NT2/D1 (cell line): Measurements from ENCODE around the gene FGF1.
A peak's percentile ranks its signal among the peaks of the same experiment; 100 is the strongest.

Experiments
- DNase-seq: peaks from one replicate; pipeline ENCODE4 v3.0.0-alpha.2; 2011; ENCODE audit warnings: low read depth, low spot score
- H3K27me3 ChIP-seq: 2 replicates; pipeline ENCODE4 v1.6.0; 2011; ENCODE audit warnings: mild to moderate bottlenecking; ENCODE audit not compliant: insufficient read length, insufficient read depth
- H3K36me3 ChIP-seq: 2 replicates; pipeline ENCODE4 v1.6.1; 2011; ENCODE audit warnings: mild to moderate bottlenecking, low read length, mixed read lengths; ENCODE audit not compliant: insufficient read depth, insufficient read length
- H3K4me1 ChIP-seq: 2 replicates; pipeline ENCODE4 v1.5.1; 2011; ENCODE audit not compliant: insufficient read depth, insufficient read length
- H3K4me3 ChIP-seq: 2 replicates; pipeline ENCODE4 v1.5.1; 2011; ENCODE audit warnings: low read depth; ENCODE audit not compliant: insufficient read length
- H3K9ac ChIP-seq: 2 replicates; pipeline ENCODE4 v1.6.0; 2011; ENCODE audit warnings: low read depth; ENCODE audit not compliant: insufficient read length
- H3K9me3 ChIP-seq: 2 replicates; pipeline ENCODE4 v1.5.1; 2011; ENCODE audit warnings: mild to moderate bottlenecking, low read length; ENCODE audit not compliant: insufficient read depth
- SUZ12 ChIP-seq: IDR thresholded peaks from 2 replicates; pipeline ENCODE4 v1.6.1; 2011; ENCODE audit not compliant: insufficient read length, insufficient read depth; ENCODE audit errors: extremely low read depth
- YY1 ChIP-seq: IDR thresholded peaks from 2 replicates; pipeline ENCODE4 v1.6.1; 2011; ENCODE audit not compliant: insufficient read length, insufficient read depth
- ZNF274 ChIP-seq: IDR thresholded peaks from 2 replicates; pipeline ENCODE4 v1.6.1; 2011; ENCODE audit warnings: mild to moderate bottlenecking, low read depth, low read length

FGF1 gene

GRCh38 chr5:142685418-142686209 lies at the start of gene FGF1:
Gene FGF1 (minus strand): TSS chr5:142686090. CDS start chr5:142614127, 71,963 bp downstream.
- Histone ChIP-seq H3K4me3 (no peak within 1 kb of the TSS), H3K4me1 (peaks cover 12% of the 10 kb centered on the region), H3K9me3 (no peaks in the 10 kb centered on the region), H3K9ac (peak within 1 kb of the TSS; percentile 36), H3K27me3 (no peaks in the 10 kb centered on the region), H3K36me3 (no peaks in the 10 kb centered on the region)
- no peak for TF ChIP-seq YY1
- no peak for TF ChIP-seq SUZ12
- no peak for TF ChIP-seq ZNF274
- DNase-seq, result no peak

- no peaks in the 10 kb centered on the region for H3K4me1 ChIP-seq
- H3K36me3 ChIP-seq, result no peaks in the 10 kb centered on the region
- H3K9me3 ChIP-seq, result no peaks in the 10 kb centered on the region
- TF ChIP-seq SUZ12, result no peak
- no peak overlapping the region for H3K4me3 ChIP-seq
- no peaks in the 10 kb centered on the region for H3K27me3 ChIP-seq
- no peak overlapping the region for H3K9ac ChIP-seq
- no peak for DNase-seq
These were observed 41.8 kb upstream of the FGF1 start for GRCh38 chr5:142727735-142728047.

GRCh38 chr5:142726188-142726731 lies 40.4 kb upstream of the FGF1 start:
- no peak for DNase-seq
- no peak overlapping the region for H3K9ac ChIP-seq
- no peak overlapping the region for H3K4me3 ChIP-seq
- H3K4me1 ChIP-seq, result no peaks in the 10 kb centered on the region
- no peaks in the 10 kb centered on the region for H3K27me3 ChIP-seq
- no peaks in the 10 kb centered on the region for H3K9me3 ChIP-seq
- no peaks in the 10 kb centered on the region for H3K36me3 ChIP-seq
- no peak for TF ChIP-seq SUZ12
- no peak for TF ChIP-seq ZNF274
- TF ChIP-seq YY1, result no peak

GRCh38 chr5:142725231-142726187 lies 39.6 kb upstream of the FGF1 start:
- Histone ChIP-seq H3K9ac (no peak overlapping the region), H3K4me1 (no peaks in the 10 kb centered on the region), H3K27me3 (no peaks in the 10 kb centered on the region), H3K36me3 (no peaks in the 10 kb centered on the region), H3K9me3 (no peaks in the 10 kb centered on the region), H3K4me3 (no peak overlapping the region)
- no peak for DNase-seq
- TF ChIP-seq SUZ12 (no peak), YY1 (no peak), ZNF274 (no peak)

- Histone ChIP-seq H3K9ac (no peak overlapping the region), H3K36me3 (no peaks in the 10 kb centered on the region), H3K4me3 (no peak overlapping the region), H3K4me1 (no peaks in the 10 kb centered on the region), H3K27me3 (no peaks in the 10 kb centered on the region), H3K9me3 (no peaks in the 10 kb centered on the region)
- no peak for TF ChIP-seq SUZ12
- no peak for TF ChIP-seq YY1
- no peak for TF ChIP-seq ZNF274
- no peak for DNase-seq
These were observed 38.9 kb upstream of the FGF1 start for GRCh38 chr5:142724821-142725220.

- H3K4me1 ChIP-seq, result no peaks in the 10 kb centered on the region
- H3K9ac ChIP-seq, result no peak overlapping the region
- no peaks in the 10 kb centered on the region for H3K9me3 ChIP-seq
- no peak for DNase-seq
- TF ChIP-seq YY1 (no peak), ZNF274 (no peak)
- no peaks in the 10 kb centered on the region for H3K36me3 ChIP-seq
- H3K27me3 ChIP-seq, result no peaks in the 10 kb centered on the region
- H3K4me3 ChIP-seq, result no peak overlapping the region
These were observed 37.0 kb upstream of the FGF1 start for GRCh38 chr5:142722896-142723295.

- H3K9me3 ChIP-seq, result no peaks in the 10 kb centered on the region
- H3K9ac ChIP-seq, result no peak overlapping the region
- TF ChIP-seq ZNF274 (no peak), YY1 (no peak), SUZ12 (no peak)
- no peak for DNase-seq
- H3K27me3 ChIP-seq, result no peaks in the 10 kb centered on the region
- no peak overlapping the region for H3K4me3 ChIP-seq
- no peaks in the 10 kb centered on the region for H3K36me3 ChIP-seq
- H3K4me1 ChIP-seq, result no peaks in the 10 kb centered on the region
These were observed 36.3 kb upstream of the FGF1 start for GRCh38 chr5:142722146-142722545.
